HEK293 (cell line): Measurements from ENCODE around the gene METTL25B.
A peak's percentile ranks its signal among the peaks of the same experiment; 100 is the strongest.

Source experiments
- KLF10 ChIP-seq: fragments of 450-650 bp; IDR thresholded peaks from 2 replicates; pipeline ENCODE4 v1.5.1; 2018; ENCODE audit warnings: missing biosample characterization, mild to moderate bottlenecking, missing genetic modification characterization
- KLF16 ChIP-seq: fragments of 450-650 bp; formaldehyde crosslinking; IDR thresholded peaks from 2 replicates; pipeline ENCODE4 v1.5.1; 2017; ENCODE audit warnings: missing biosample characterization, missing genetic modification characterization
- OSR2 ChIP-seq: fragments of 450-650 bp; formaldehyde crosslinking; IDR thresholded peaks from 2 replicates; pipeline ENCODE4 v1.5.1; 2016; ENCODE audit warnings: missing biosample characterization, missing genetic modification characterization
- OVOL3 ChIP-seq: fragments of 450-650 bp; formaldehyde crosslinking; IDR thresholded peaks from 2 replicates; pipeline ENCODE4 v1.5.1; 2016; ENCODE audit warnings: missing biosample characterization, missing genetic modification characterization
- SP7 ChIP-seq: fragments of 450-650 bp; formaldehyde crosslinking; IDR thresholded peaks from 2 replicates; pipeline ENCODE4 v1.5.1; 2016; ENCODE audit warnings: missing biosample characterization, missing genetic modification characterization
- ZBTB21 ChIP-seq: fragments of 450-650 bp; formaldehyde crosslinking; IDR thresholded peaks from 2 replicates; pipeline ENCODE4 v1.5.1; 2017; ENCODE audit warnings: missing biosample characterization, missing genetic modification characterization
- ZFP41 ChIP-seq: fragments of 450-650 bp; formaldehyde crosslinking; IDR thresholded peaks from 2 replicates; pipeline ENCODE4 v1.5.1; 2016; ENCODE audit warnings: missing biosample characterization, missing genetic modification characterization, borderline replicate concordance
- ZIC2 ChIP-seq: fragments of 450-650 bp; formaldehyde crosslinking; IDR thresholded peaks from 2 replicates; pipeline ENCODE4 v1.5.1; 2016; ENCODE audit warnings: missing biosample characterization, missing genetic modification characterization
- ZNF140 ChIP-seq: fragments of 450-650 bp; formaldehyde crosslinking; IDR thresholded peaks from 2 replicates; pipeline ENCODE4 v1.5.1; 2016; ENCODE audit warnings: missing biosample characterization, missing genetic modification characterization
- ZNF239 ChIP-seq: fragments of 450-650 bp; formaldehyde crosslinking; IDR thresholded peaks from 2 replicates; pipeline ENCODE4 v1.5.1; 2016; ENCODE audit warnings: missing biosample characterization, missing genetic modification characterization
- ZNF248 ChIP-seq: fragments of 450-650 bp; formaldehyde crosslinking; IDR thresholded peaks from 2 replicates; pipeline ENCODE4 v1.5.1; 2017; ENCODE audit warnings: missing biosample characterization, missing genetic modification characterization
- ZNF335 ChIP-seq: fragments of 450-650 bp; formaldehyde crosslinking; conservative IDR thresholded peaks from 2 replicates; pipeline ENCODE4 v1.5.1; 2016; ENCODE audit warnings: missing biosample characterization, missing genetic modification characterization
- ZNF354C ChIP-seq: fragments of 450-650 bp; formaldehyde crosslinking; IDR thresholded peaks from 2 replicates; pipeline ENCODE4 v1.5.1; 2016; ENCODE audit warnings: missing biosample characterization, missing genetic modification characterization, low read depth, borderline replicate concordance
- ZNF510 ChIP-seq: fragments of 450-650 bp; formaldehyde crosslinking; IDR thresholded peaks from 2 replicates; pipeline ENCODE4 v1.5.1; 2018; ENCODE audit warnings: mild to moderate bottlenecking, missing genetic modification characterization, missing biosample characterization; ENCODE audit not compliant: insufficient replicate concordance
- ZNF530 ChIP-seq: fragments of 450-650 bp; formaldehyde crosslinking; IDR thresholded peaks from 2 replicates; pipeline ENCODE4 v1.5.1; 2016; ENCODE audit warnings: low read depth, missing biosample characterization, missing genetic modification characterization
- ZNF610 ChIP-seq: fragments of 450-650 bp; formaldehyde crosslinking; IDR thresholded peaks from 2 replicates; pipeline ENCODE4 v1.5.1; 2016; ENCODE audit warnings: missing biosample characterization, missing genetic modification characterization, borderline replicate concordance
- ZNF623 ChIP-seq: fragments of 450-650 bp; formaldehyde crosslinking; IDR thresholded peaks from 2 replicates; pipeline ENCODE4 v1.5.1; 2016; ENCODE audit warnings: missing biosample characterization, missing genetic modification characterization
- ZNF830 ChIP-seq: fragments of 450-650 bp; IDR thresholded peaks from 2 replicates; pipeline ENCODE4 v1.5.0; 2018; ENCODE audit warnings: missing biosample characterization, missing genetic modification characterization, low read depth, mild to moderate bottlenecking, moderate library complexity
- ZNF837 ChIP-seq: fragments of 450-650 bp; formaldehyde crosslinking; IDR thresholded peaks from 2 replicates; pipeline ENCODE4 v1.5.1; 2016; ENCODE audit warnings: missing biosample characterization, missing genetic modification characterization
- ZNF843 ChIP-seq: fragments of 450-650 bp; formaldehyde crosslinking; IDR thresholded peaks from 2 replicates; pipeline ENCODE4 v1.5.1; 2016; ENCODE audit warnings: missing biosample characterization, missing genetic modification characterization
- TF ChIP-seq, protein P1 (sequence below): fragments of 450-650 bp; formaldehyde crosslinking; IDR thresholded peaks from 2 replicates; pipeline ENCODE4 v1.5.1; 2016; ENCODE audit warnings: missing biosample characterization, missing genetic modification characterization
- TF ChIP-seq, protein P2 (sequence below): fragments of 450-650 bp; formaldehyde crosslinking; IDR thresholded peaks from 2 replicates; pipeline ENCODE4 v1.5.1; 2016; ENCODE audit warnings: missing biosample characterization, missing genetic modification characterization
- TF ChIP-seq, protein P3 (sequence below): fragments of 450-650 bp; formaldehyde crosslinking; IDR thresholded peaks from 2 replicates; pipeline ENCODE4 v1.5.1; 2016; ENCODE audit warnings: missing biosample characterization, missing genetic modification characterization
- TF ChIP-seq, protein P4 (sequence below): IDR thresholded peaks from 2 replicates; pipeline ENCODE4 v1.6.1; 2011; ENCODE audit warnings: mild to moderate bottlenecking, low read depth, low read length, borderline replicate concordance
- TF ChIP-seq, protein P5 (sequence below): fragments of 450-650 bp; formaldehyde crosslinking; IDR thresholded peaks from 2 replicates; pipeline ENCODE4 v1.5.1; 2016; ENCODE audit warnings: missing biosample characterization, missing genetic modification characterization, low read depth
- TF ChIP-seq, protein P6 (sequence below): fragments of 450-650 bp; formaldehyde crosslinking; IDR thresholded peaks from 2 replicates; pipeline ENCODE4 v1.5.1; 2016; ENCODE audit warnings: missing biosample characterization, missing genetic modification characterization
- TF ChIP-seq, protein P7 (sequence below): sonication (generic); formaldehyde crosslinking; IDR thresholded peaks from 2 replicates; pipeline ENCODE4 v1.8.1; 2022; ENCODE audit warnings: mild to moderate bottlenecking, moderate library complexity, missing genetic modification reagents
- TF ChIP-seq, protein P8 (sequence below): fragments of 450-650 bp; formaldehyde crosslinking; IDR thresholded peaks from 2 replicates; pipeline ENCODE4 v1.5.1; 2016; ENCODE audit warnings: missing biosample characterization, missing genetic modification characterization

Gene METTL25B

DNA sequence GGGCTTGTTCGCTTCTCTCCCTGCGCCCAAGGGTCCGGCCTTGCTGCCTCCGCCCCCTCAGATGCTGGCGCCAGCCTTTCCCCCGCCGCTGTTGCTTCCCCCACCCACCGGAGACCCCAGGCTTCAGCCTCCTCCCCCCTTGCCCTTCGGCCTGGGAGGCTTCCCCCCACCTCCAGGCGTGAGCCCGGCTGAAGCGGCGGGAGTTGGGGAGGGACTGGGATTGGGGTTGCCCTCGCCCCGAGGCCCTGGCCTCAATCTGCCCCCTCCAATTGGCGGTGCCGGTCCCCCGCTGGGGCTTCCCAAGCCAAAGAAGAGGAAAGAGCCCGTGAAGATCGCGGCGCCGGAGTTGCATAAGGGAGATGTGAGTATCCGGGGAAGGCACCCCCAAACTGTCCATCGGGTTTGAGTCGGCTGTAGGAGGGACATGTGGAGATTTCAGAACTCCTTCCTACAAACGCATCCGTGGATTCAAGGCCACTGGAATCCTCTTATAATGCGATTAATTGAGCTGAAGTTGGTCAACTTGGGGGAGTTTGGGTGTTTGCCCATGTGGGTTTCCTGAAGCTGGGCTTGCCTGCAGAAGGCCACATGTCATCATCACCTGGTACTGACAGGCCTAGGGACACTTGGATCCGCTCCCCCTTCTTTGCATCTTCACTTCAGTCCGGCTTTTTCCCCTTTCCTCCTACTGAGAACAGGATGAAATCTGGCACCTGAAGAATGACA is 39.8 kb downstream of the METTL25B start (continued):
- TF ChIP-seq ZNF239 (tag by site-specific recombination) (no peak), OVOL3 (tag by site-specific recombination) (no peak), ZNF830 (tag by site-specific recombination) (no peak), ZNF140 (tag by site-specific recombination) (no peak), ZIC2 (tag by site-specific recombination) (peak; percentile 46; the same call in 1 of the 2 replicates), ZNF354C (no peak), KLF16 (tag by site-specific recombination) (no peak), ZNF510 (tag by site-specific recombination) (no peak), ZNF248 (tag by site-specific recombination) (no peak), ZFP41 (tag by site-specific recombination) (no peak), SP7 (no peak; the same call in 1 of the 2 replicates), ZNF837 (tag by site-specific recombination) (no peak), ZNF335 (tag by site-specific recombination) (no peak; the same call in 1 of the 2 replicates), ZNF843 (tag by site-specific recombination) (no peak), OSR2 (tag by site-specific recombination) (no peak), ZNF530 (tag by site-specific recombination) (no peak), ZBTB21 (no peak), ZNF623 (tag by site-specific recombination) (no peak), ZNF610 (no peak), KLF10 (tag by site-specific recombination) (no peak)
- TF ChIP-seq, protein P1, sequence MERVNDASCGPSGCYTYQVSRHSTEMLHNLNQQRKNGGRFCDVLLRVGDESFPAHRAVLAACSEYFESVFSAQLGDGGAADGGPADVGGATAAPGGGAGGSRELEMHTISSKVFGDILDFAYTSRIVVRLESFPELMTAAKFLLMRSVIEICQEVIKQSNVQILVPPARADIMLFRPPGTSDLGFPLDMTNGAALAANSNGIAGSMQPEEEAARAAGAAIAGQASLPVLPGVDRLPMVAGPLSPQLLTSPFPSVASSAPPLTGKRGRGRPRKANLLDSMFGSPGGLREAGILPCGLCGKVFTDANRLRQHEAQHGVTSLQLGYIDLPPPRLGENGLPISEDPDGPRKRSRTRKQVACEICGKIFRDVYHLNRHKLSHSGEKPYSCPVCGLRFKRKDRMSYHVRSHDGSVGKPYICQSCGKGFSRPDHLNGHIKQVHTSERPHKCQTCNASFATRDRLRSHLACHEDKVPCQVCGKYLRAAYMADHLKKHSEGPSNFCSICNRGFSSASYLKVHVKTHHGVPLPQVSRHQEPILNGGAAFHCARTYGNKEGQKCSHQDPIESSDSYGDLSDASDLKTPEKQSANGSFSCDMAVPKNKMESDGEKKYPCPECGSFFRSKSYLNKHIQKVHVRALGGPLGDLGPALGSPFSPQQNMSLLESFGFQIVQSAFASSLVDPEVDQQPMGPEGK = peak; percentile 78
- TF ChIP-seq, protein P2, sequence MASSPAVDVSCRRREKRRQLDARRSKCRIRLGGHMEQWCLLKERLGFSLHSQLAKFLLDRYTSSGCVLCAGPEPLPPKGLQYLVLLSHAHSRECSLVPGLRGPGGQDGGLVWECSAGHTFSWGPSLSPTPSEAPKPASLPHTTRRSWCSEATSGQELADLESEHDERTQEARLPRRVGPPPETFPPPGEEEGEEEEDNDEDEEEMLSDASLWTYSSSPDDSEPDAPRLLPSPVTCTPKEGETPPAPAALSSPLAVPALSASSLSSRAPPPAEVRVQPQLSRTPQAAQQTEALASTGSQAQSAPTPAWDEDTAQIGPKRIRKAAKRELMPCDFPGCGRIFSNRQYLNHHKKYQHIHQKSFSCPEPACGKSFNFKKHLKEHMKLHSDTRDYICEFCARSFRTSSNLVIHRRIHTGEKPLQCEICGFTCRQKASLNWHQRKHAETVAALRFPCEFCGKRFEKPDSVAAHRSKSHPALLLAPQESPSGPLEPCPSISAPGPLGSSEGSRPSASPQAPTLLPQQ (tag by site-specific recombination) = no peak
- TF ChIP-seq, protein P3, sequence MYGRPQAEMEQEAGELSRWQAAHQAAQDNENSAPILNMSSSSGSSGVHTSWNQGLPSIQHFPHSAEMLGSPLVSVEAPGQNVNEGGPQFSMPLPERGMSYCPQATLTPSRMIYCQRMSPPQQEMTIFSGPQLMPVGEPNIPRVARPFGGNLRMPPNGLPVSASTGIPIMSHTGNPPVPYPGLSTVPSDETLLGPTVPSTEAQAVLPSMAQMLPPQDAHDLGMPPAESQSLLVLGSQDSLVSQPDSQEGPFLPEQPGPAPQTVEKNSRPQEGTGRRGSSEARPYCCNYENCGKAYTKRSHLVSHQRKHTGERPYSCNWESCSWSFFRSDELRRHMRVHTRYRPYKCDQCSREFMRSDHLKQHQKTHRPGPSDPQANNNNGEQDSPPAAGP (tag by site-specific recombination) = no peak
- TF ChIP-seq, protein P4, sequence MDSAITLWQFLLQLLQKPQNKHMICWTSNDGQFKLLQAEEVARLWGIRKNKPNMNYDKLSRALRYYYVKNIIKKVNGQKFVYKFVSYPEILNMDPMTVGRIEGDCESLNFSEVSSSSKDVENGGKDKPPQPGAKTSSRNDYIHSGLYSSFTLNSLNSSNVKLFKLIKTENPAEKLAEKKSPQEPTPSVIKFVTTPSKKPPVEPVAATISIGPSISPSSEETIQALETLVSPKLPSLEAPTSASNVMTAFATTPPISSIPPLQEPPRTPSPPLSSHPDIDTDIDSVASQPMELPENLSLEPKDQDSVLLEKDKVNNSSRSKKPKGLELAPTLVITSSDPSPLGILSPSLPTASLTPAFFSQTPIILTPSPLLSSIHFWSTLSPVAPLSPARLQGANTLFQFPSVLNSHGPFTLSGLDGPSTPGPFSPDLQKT = no peak
- TF ChIP-seq, protein P5, sequence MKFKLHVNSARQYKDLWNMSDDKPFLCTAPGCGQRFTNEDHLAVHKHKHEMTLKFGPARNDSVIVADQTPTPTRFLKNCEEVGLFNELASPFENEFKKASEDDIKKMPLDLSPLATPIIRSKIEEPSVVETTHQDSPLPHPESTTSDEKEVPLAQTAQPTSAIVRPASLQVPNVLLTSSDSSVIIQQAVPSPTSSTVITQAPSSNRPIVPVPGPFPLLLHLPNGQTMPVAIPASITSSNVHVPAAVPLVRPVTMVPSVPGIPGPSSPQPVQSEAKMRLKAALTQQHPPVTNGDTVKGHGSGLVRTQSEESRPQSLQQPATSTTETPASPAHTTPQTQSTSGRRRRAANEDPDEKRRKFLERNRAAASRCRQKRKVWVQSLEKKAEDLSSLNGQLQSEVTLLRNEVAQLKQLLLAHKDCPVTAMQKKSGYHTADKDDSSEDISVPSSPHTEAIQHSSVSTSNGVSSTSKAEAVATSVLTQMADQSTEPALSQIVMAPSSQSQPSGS (tag by site-specific recombination) = no peak
- TF ChIP-seq, protein P6, sequence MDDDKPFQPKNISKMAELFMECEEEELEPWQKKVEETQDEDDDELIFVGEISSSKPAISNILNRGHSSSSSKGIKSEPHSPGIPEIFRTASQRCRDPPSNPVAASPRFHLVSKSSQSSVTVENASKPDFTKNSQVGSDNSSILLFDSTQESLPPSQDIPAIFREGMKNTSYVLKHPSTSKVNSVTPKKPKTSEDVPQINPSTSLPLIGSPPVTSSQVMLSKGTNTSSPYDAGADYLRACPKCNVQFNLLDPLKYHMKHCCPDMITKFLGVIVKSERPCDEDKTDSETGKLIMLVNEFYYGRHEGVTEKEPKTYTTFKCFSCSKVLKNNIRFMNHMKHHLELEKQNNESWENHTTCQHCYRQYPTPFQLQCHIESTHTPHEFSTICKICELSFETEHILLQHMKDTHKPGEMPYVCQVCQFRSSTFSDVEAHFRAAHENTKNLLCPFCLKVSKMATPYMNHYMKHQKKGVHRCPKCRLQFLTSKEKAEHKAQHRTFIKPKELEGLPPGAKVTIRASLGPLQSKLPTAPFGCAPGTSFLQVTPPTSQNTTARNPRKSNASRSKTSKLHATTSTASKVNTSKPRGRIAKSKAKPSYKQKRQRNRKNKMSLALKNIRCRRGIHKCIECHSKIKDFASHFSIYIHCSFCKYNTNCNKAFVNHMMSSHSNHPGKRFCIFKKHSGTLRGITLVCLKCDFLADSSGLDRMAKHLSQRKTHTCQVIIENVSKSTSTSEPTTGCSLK (tag by site-specific recombination) = no peak
- TF ChIP-seq, protein P7, sequence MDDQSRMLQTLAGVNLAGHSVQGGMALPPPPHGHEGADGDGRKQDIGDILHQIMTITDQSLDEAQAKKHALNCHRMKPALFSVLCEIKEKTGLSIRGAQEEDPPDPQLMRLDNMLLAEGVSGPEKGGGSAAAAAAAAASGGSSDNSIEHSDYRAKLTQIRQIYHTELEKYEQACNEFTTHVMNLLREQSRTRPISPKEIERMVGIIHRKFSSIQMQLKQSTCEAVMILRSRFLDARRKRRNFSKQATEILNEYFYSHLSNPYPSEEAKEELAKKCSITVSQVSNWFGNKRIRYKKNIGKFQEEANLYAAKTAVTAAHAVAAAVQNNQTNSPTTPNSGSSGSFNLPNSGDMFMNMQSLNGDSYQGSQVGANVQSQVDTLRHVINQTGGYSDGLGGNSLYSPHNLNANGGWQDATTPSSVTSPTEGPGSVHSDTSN = no peak
- TF ChIP-seq, protein P8, sequence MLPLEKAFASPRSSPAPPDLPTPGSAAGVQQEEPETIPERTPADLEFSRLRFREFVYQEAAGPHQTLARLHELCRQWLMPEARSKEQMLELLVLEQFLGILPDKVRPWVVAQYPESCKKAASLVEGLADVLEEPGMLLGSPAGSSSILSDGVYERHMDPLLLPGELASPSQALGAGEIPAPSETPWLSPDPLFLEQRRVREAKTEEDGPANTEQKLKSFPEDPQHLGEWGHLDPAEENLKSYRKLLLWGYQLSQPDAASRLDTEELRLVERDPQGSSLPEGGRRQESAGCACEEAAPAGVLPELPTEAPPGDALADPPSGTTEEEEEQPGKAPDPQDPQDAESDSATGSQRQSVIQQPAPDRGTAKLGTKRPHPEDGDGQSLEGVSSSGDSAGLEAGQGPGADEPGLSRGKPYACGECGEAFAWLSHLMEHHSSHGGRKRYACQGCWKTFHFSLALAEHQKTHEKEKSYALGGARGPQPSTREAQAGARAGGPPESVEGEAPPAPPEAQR = no peak
